ENCODE data around the gene TOR1B.

Gene TOR1B

DNA sequence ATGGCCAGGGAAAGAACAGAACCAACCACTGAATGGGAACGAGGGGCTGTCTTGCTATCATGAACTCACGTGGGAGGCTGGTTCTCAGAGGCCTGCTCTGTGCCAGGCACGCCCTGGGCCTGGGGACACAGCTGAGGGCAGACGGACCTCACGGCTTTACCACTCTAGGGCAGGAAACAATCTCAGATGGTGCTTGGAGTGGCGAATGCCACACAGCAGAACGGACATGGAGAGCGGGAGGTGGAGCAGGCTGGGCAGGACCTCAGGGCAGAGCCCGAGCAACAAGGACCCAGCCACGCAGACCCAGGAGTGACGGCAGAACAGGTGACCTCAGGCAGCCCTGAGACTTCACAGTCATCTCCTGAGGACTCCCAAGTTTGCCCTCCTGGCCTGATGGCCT, 12.3 kb downstream of the TOR1B start:
- no peak for DNase-seq

DNA sequence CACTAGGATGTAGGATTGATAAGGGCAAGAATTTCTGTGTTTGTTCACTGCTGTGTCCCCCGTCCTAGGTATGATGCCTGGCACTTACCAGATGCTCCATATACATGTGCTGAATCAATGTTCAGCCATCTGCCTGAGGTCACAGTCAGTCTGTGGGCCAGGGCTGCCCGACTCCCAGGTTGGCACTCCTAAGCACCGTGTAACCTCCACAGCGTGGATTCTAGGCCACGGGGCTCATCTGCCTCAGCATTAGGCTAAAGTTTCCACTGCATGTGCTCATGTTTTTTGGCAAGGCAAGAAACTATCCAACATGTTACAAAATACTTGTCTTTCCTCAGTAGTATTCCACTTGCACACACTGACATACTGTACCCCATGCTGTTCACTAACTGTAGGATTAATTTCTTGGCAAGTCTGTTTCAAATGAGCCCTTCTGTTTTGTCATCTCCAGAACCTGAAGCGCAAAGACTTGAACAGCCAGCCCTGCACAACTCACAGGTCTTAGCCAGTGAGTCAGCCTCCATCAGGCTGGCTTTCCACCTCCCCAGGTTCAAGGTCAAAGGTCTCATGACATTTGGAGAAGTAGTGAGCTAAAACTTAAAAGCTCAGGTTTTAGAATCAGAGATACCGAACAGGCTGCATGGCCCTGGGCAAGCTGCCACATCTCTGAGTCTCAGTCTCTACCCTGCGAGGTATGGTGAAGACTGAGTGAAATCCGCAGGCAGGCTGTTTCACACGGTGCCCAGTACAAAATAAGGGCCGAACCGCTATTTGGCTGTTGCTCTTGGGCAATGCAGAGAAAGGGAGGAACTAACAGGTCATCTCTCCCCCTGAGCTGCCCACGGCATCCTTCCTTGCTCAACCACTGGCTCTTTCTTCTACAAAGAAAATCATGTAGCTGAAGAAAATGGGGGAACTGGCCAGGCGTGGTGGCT, 13.8 kb downstream of the TOR1B start:
- DNase-seq: no peak

DNA sequence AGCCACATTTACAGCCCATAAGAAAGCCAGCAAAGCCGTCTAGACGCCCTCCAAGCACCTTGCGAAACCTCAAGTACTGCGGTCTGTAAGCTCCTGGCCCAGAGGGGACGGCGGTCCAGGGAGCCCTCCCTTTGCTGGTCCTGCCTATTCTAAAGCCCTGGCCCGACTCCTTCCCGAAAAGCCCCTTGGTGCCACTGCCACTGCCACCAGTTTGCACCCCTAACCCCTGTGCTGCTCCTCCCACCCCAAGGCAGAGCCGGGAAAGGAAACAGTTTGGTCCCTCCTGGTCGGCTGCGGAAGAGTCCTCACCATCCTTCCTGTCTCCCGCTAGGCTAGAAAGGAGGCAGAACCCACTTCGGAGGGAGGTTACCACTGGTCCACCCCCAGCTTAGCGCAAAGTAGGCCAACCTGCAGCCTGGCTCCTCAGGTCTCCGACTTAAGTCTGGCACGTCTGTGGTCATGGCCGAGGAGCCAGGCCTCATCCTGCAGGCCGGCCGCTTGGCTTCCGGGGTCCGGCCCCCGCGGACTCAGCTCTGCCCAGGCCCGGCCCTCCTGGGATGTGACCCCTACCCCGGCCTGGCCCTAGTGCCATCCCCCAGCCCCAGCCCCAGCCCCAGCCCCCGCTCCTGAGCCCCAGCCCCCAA, 20.0 kb downstream of the TOR1B start:
- peak; percentile 39 for DNase-seq

DNA sequence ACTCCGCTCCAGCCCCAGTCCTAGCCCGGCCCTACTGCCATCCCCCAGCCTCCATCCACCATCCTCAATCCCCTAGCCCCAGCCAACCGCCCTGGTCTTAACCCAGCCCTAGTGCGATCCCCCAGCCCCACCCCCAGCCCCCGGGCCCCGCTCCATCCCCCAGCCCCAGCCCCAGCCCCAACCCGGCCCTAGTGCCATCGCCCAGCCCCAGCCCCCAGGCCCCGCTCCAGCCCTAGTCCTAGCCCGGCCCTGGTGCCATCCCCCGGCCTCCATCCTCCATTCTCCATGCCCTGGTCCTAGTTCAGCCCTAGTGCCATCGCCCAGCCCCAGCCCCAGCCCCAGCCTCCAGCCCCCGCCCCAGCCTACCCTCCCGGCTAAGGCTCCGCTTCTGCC, 20.6 kb downstream of the TOR1B start:
- DNase-seq: no peak

DNA sequence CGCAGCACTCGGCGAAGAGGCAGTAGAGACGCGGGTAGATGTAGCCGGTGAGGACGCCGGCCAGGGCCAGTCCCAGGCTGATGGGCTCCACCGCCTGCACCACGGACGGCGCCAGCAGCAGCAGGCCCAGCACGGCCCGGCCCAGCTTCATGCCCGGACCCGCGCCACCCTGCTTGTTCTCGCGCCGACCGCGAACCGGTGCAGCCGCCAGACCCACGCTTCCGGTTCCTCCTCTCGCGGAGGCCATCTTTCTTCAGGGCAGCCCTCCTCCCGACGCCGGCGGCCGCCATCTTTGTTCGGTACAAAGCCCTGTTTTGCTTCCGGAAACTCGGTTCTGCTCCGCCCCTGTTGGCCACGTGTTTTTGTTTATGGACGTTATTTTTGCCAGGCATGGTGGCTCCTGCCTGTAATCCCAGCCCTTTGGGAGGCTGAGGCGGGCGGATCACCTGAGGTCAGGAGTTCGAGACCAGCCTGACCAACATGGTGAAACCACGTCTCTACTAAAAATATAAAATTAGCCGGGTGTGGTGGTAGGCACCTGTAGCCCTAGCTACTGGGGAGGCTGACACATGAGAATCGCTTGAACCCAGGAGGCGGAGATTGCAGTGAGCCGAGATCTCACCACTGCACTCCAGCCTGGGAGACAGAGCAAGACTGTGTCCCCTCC, 21.1 kb downstream of the TOR1B start, which contains the start of gene TOR1A:
TOR1A (minus strand) TSS at position 202 of the 667 bp plus-strand sequence; CDS start at position 151, 51 bp downstream.
- peak; percentile 87 for DNase-seq

DNA sequence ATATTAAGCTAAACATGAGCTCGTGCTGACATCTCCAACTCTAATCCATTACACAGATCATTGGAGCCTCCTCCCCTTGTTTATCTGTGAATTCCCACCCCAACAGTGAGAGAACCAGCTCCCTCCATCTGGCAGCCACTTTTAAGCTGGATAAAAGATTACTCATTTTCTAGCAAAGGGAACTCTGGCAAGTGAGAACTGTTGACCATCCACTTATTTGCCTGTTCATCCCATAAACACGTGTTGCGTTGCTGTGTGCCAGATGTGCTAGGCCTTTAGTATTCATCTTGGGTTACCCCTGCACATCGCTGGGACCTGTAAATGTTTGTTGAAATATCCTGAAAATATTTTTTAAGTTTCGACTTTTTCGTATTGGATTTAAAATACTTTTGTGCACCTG, 23.4 kb downstream of the TOR1B start:
- no peak for DNase-seq

DNA sequence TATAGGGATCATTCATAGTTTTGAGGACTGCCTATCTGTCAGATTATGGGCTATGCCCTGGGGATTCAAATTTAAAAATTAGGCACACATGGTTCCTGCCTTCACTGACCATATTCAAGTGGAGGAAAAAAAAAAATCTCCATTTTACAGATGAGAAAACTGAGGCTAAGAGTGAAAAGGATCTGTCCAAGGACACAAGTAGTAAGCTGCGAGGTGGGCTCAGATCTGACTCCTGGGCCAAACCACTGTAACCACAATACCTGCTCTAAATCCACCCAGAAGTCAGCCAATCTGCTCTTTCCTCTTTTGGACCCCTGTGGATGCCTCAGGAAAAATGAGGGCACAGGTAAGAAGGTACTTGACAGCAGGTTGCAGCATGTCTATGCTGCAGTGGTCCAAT, 23.8 kb downstream of the TOR1B start:
- DNase-seq: no peak

DNA sequence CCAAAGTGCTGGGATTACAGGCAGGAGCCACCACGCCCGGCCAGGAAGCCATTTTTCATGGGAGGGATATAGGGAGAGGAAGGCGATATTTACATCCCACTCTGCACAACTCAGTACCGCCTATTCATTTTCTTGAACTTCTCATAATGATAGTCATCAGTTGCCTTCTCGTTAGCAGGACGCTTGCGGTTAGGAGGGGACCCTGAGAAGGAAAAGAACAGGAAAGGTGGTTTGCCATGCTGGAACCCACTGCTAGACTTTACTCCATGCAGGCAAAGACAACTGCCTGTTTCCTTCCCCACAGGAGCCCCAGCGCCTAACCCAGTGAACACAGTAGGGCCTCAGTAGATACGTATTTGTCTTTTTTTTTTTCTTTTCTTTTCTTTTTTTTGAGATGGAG, 25.1 kb downstream of the TOR1B start:
- DNase-seq: peak; percentile 83

DNA sequence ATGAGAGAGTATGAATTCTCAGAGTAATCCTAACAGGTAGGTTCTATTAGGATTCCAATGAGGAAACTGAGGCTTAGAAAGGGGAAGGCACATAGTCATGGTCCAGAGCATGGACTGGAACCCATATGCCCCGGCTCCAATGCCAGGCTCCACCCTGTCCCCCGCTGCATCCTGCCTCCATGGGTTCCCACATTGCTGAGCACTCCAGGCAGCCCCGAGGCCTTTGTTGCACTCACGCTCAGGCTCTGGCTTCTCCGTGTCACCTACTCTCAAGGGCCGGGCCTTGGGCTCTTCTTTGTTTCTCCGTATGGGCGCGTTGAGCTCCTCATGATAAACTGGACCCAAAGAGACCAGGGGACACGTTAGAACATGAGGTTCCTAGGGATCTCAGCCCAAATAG, 26.0 kb downstream of the TOR1B start:
- DNase-seq: no peak

DNA sequence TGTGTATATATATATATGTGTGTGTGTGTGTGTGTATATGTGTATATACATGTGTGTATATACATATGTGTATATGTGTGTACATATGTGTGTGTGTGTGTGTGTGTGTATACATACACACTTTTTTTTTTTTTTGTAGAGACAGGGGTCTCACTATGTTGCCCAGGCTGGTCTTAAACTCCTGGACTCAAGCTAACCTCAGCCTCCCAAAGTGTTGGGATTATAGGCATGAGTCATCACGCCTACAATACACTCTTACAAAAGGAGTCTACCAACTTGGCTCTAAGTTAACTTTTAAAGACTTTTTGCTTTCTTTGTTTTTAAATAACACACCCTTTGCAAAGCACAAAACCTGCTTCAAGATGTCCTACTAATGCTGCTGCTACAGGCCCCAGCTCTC, 30.0 kb downstream of the TOR1B start:
- DNase-seq: no peak

DNA sequence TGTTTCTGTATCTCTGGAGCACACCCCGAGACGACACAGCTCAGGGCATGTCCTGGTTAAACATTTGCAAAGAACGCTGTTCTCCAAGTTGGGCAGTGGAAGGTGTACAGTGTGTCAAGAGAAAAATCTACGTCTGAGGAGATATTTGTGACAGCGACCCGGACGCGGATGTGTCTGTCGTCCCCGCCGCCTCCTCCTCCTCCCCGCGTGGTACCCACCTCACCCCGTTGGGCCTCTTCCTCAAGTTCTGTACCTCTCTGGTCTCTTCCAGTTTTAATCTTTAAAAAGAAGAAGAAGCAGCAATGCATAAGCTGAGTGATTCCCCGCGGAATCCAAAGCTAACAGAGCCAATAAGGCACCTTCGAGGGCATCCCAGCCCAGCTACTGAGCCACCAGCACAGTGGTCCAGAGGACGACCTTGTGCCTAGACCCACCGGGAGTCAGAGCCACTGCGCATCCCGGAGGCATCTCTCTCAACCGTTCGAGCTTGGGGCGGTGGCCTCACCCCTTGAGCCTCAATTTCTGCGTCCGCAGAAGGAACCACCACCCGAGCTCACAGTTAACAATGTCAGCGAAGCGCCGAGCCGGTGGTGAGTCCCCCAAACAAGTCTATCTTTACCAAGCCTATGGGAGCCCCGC, 31.6 kb downstream of the TOR1B start:
- no peak for DNase-seq

DNA sequence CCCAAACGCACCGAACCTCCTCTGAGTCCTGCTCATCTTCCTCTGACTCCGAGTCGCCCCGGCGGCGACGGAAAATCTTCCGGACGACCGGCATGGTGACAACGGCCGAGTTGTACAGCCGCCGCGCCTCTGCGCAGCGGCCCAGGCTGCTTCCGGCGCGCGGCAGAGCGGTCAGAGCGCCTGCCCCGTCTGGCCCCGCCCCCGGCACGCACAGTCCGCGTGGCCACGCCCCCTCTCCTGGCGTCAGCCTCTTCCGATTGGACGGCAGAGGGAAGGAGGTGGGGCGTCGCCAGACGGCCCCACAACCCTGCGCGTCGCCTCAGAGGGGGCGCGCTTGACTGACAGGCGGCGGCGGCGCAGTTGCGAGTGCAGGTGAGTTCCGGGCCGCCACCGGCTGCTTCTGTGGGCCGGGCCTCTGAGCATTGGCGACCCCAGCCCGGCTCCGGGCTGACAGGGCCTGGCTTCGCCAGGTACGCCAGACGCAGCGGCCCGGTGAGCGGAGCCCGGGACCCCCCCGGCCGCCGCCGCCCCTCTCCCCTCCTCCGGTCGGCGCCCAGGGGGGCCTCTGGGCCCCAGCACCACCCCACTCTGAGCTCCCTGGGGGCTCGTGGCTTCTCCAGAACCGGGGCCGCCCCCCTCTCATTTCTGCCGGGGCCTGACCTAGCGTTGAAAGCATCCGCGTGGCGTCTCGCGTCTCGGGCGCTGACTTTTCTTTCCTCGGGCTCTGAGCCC, 32.3 kb downstream of the TOR1B start, which contains the start of the genes C9orf78 and USP20:
C9orf78 (minus strand) TSS at position 148 of the 732 bp plus-strand sequence; CDS start at position 94, 54 bp downstream.
USP20 (plus strand) TSS at position 331 of the 732 bp plus-strand sequence. CDS start 17,098 bp downstream, outside the sequence.
- peak; percentile 96 for DNase-seq

DNA sequence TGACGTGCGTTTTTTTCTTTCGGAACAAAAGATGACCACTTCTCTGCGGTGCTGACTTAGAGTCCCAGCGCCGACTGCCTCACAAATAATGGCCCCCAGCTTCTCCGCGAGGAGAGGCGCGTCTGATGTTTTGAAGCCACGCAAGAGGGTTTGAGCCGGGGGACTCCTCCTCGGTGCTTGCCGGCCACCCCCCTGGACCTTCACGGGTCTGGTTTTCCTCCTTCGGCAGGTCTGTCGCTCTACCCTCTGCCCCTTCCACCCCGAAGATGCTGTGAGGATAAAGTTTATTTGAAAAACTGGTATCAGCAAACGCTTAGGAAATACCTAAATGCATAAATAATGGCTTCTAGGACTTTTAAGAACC, 32.9 kb downstream of the TOR1B start:
- DNase-seq: no peak

DNA sequence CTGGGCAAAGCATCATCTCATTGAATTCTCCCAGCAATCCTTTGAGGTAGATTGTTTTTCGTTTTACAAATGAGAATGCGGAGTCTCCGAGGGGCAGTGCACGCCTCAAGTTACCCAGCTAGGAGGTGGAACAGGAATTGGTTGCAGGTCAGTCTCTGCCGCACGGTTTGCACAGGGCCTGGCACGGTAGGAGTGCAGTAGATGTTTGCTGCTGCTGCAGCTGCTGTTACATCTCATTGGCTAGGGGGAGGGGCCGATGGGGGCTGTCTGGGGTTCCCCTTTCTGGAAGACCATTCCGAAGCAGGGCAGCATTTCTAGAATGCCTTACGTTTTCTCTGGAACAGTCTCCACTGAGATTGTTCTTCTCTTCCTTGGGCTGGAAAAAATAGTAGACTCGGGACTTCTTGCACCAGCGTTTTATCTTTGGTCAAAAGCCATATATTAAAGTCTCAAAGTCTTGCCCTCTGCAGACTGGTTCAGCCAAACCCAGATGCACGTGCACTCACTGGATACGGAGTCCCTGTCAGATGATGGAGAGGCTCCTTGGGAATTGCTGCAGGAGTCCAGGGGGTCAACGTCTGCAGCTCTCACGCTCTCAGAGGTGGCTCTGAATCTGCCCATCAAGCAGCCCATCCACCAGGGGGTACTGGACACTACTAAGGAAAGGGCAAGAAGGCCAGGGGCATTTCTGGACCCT, 33.5 kb downstream of the TOR1B start:
- DNase-seq: peak; percentile 58

DNA sequence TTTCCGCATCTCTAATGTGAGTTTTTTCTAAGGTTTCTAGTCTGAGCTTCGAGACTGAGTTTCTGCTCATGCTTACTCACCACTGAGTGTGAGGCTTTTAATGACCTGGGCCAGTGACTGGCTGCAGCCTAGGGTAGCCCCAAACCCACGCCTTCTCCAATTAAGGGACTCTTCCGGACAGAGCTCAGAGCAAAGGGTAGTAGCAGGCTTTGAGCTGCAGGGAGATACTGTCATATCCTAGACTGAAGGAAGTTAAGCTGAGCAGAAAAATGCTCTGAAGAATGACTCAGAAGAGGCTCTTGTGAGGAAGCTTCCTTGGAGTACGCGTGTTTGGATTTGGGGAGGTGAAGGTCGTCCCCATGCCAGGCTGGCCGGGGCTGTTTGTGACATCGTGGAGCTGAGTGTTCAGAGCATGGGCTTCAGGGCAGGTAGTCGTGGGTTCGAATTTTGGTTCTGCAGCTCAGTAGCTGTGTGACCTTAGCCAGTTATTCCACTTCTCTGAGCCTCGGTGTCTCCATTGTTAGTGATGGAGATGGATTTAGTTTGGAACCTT, 35.8 kb downstream of the TOR1B start:
- peak; percentile 31 for DNase-seq

DNA sequence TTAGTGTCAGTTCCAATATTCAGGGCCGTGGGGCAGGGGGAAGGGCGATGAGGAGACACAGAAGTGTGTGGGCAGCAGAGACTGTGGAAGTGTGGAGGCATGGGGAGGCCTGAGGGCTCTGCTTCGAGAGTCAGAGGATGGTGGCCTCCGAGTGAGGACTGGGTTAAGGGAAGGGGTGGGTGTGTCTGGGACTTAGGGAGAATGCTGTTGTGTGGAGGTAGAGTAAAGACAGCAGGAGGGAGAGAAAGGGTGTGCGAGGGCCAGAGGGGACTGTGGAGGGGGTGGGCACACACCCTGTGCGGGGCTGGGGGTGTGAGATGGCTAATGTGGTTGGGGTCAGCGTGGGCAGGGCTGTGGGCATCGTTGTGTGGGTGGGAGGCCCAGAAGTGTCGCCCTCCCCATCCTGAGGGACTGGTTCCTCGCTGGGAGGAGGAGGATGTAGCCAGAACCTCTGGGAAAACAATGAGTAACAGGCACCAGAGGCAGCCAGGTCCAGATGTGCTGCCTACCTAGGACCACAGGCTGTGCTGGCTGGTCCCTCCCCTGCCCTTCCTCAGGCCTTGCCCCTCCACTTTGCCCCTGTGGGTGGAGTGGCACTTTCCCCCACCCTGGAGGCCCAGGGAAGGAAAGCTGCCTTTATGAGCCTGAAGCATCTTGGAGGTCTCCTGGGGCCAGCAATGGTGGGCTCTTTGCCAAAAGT, 36.5 kb downstream of the TOR1B start:
- DNase-seq: no peak

DNA sequence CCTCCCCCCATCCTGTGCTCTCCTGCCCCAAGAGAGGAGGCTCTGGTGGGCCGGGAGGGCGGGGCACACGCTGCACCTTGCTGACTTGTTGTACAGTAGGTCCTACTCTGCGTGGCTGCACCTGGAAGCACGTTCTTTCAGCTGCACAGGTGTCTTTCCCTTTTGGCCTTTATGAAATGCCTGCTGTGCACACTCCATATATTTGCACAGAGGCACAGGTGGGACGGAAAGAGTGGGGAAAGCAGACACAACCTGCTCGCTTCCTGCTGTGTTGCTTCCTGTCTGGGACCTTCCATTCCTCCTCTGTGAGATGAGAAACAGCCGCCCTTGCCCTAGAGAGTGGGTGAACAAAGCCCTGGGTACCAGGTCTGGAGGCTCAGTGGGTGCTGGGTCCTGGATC, 37.0 kb downstream of the TOR1B start:
- DNase-seq: no peak

DNA sequence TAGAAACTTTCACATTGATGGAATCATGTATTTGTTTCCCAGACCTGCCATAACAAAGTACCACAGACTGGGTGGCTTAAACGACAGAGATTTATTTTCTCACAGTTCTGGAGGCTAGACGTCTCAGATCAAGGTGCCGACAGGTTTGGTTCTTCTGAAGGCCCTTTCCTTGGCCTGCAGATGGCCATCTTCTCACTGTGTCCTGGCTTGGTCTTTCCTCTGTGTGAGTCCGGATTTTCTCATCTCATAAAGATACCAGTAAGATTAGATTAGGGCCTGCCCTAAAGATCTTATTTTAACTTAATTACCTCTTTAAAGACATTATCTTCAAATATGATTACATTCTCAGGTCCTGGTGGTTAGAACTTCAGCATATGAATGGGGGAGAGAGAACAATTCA, 38.1 kb downstream of the TOR1B start:
- DNase-seq: no peak

DNA sequence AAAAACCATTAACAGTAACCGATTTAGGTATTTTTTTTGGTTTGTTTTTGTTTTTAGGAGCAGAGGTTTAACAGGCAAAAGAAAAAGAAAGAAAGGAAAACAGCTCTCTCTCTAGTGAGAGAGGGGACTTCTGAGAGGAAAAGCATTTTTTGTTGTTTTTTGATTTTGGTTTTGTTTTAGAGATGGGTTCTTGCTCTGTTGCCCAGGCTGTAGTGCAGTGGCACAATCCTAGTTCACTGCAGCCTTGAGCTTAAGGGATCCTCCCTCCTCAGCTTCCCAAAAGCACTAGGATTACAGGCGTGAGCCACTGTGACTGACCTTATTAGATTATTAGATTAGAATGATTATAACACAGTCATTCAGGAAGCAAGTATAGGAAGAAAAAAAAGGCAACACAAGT, 42.4 kb downstream of the TOR1B start:
- no peak for DNase-seq

DNA sequence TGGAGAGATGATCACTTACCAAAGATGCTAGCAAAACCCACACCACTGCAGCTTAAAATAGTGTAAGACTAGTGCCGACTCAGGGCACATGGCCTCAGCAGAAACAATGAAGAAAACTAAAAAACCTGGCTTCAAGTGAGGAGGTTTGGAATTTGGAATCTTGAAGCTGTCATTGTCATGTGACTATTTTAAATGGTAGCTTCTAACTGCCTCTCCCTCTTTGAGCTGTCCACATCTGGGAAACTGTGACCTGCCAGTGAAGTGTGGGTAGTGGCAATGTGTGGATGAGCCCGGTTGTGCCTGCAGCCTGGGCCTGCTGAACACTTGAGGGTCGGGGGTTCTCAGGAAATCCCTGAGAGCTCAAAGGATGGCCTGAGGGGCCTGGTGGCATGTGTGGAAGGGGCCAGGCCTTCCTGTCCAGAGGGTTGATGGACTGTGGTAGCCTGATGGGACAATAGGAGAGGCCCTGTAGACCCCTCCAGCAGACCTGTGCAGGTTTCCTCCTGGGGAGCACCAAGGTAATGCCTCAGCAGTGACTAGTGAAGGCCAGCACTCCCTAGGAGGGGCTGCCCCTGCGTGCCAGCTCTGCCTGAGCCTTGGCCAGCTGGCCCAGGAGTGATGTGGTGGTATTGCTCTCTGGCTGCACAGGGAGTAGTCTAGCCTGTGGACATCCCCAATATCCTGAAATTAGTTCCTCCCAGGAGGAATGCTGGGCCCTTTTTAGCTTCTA, 45.9 kb downstream of the TOR1B start:
- DNase-seq: no peak
